ENCODE results near the gene CADPS. TPM values are rescaled to one million over a fixed set of nuclear protein-coding genes. Genes with fewer than 3 reads are reported as not detected.

The CADPS gene
- total RNA-seq, 1 donor from 2014 or later: 0.45 TPM

DNA sequence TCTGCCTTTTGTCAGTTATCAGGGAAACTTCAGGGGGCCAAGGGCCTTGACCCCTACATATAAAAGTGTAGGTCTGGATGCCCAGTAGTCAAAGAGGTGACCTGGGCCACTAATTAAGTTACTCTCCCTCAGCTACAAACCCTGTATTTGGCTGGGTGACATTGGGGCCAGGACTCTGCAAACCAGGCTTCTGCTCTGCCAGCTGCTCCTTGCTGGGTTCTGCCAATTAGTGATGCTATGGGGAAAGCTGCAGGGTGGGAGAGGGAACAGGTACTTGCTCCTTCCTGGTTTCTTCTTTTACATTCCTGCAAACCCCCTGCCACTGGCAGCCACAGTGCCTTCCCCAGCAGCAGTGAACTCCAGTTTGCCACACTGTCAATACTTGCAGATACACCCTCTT, 179.2 kb downstream of the CADPS start:
- DNase-seq (ENCODE audit: low spot score): no peak

DNA sequence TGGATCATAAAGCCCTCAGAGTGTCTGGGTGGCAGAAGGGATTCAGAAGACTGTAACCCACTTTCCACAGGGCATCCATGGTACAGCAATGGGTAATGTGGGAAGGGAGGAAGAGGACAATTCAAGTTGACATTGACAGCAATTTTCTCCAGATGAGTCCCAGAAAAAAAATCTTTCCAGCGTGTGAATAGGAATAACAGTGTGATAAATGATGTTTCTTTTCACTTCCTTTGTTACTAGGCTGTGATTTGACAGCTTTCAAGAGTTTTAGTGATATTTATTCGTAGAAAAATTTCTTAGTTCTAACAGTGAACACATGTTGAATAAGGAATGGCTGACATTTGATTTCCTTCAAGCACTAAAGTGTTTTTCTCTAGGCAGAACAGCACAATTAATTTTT, 186.4 kb downstream of the CADPS start:
- DNase-seq (ENCODE audit: low spot score): no peak

DNA sequence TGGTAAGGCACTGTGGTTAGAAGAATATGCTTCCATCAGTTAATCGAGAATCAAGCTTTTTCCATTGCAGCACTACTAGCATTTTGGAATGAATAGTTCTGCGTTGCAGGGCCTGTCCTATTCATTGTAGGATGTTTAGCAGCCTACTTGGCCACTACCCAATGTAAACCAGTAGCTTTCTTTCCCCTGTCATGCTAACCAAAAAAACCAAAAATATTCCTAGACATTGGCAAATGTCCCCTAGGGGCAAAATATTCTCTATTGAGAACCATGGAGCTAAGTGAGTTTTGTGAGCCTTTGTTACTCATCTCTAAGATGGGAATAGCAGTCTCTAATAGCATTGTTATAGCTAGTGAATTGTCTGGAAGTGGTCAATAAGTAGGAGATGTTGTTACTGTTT, 187.2 kb downstream of the CADPS start:
- DNase-seq (ENCODE audit: low spot score): no peak

DNA sequence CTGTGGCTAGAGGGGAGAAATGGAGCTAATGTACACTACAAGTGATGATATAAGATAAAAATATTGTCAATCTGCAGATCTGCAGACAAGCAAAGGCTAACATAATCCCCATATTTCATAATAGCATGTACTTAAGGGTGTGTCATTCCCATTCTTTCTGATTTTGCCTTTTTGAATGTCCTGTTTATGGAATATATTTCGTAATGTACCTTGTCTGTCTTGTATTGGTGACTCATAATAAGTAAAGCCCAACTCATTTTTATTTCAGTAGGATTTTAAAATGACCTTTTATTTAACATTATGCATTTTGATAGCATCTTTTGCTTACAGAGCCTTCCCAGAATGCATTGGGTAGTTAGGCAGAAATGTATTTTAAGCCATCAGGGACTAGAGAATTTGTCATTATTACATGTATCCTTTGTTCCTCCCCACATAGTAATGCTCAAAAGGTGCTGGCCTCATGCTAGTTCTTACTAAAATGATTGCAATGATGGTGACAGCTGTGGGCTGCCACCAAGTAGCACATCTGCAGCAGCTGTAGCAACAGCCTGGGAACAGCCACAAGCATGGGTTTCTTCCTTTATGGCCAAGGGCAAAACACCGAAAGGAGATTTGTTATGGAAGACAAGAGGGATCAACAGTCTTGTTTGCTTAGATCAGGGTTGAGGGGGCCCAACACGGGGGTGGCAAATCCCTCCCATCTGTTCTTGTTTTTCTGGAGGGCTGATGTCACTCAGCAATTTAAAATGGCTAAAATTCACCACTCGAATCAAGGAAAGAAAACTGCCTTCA, 188.5 kb downstream of the CADPS start:
- no peak for DNase-seq (ENCODE audit: low spot score)

DNA sequence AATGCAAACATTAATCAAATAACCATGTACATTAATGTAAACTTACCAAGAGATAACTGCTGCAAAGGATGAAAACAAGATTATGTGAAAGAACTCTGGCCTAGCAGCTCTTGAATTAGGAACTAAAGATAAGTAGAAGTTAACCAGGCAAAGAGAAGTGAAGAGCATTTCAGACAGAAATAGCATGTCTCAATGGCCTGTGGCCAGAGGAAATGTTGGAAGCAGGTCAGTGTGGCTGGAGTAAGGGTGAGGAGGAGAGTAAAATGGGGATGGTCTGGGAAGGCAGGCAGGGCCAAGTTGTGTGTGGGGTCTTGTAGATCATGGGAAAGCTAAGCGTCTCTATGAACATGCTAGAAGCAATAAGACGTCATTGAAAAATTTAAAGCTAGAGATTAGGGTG, 192.4 kb downstream of the CADPS start:
- DNase-seq (ENCODE audit: low spot score): no peak

GRCh38 chr3:62679988-62680387, 195.2 kb downstream of the CADPS start:
- no peak for DNase-seq (ENCODE audit: low spot score)

GRCh38 chr3:62678841-62679240, 196.4 kb downstream of the CADPS start:
- DNase-seq (ENCODE audit: low spot score): no peak

DNA sequence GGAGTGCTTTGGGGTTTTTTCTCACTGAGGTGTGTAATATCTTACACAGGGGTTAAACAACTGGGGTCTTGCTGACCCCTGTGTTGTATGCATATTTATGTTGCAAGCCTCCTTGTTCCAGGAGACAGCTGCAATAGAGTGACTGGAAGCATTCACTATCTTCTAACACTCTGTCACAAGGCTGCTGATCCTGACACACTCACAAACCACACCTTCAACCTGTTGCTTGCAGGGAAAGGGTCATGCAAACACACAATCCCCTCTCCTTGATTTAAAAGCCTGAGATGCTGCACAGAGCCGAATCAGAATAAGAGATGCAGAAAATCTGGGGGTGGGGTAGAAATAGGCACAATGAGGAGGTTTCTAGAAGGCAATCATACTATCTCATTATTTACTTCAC, 197.3 kb downstream of the CADPS start:
- DNase-seq (ENCODE audit: low spot score): no peak

DNA sequence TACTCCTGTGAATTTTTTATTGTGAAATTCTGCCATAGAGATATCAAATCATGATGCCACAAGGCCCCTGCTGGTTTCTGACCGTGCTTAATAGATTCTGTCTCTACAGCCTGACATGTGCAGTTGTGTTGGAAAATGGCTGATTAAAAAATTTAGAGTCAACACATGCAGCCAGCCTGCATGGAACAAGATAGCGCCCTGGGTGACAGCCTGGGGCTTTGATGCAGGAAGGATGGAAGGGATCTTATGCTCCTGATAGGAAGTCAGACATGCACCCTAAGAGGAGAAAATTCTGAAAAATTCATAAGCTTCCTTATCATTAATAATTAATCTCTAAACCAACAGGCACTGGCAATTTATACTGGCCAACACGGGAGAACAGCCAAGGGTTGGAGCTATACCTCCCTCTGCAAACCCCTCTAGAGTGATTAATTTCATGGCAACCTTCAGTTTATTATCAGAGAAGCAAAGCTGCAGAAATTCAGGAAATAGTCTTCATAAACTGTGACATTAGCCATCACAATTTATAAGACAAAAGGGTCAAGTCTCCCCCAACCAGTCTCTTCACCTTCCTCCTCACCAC, 198.4 kb downstream of the CADPS start:
- no peak for DNase-seq (ENCODE audit: low spot score)

DNA sequence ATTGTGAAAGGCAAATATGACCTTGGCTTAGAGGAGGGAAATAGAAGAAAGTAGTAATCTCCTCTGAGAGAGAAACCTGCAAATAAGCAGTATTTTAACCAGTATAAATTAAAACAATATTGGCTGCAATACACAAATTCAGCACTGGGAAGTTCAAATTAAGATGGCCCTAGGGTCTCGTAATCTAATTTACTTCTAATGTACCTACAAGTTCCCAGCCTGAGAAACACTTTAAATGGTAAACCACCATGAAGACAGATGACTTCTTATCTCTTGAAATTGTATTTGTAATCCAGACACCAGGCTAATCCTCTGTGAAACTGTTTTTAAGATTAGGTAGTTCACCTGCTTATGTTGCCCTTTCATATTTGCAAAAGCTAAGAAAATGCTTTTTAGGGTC, 199.7 kb downstream of the CADPS start:
- DNase-seq (ENCODE audit: low spot score): no peak

- DNase-seq (ENCODE audit: low spot score): no peak
These were observed 202.3 kb downstream of the CADPS start for GRCh38 chr3:62672988-62673313.

- DNase-seq (ENCODE audit: low spot score): no peak
These were observed 202.8 kb downstream of the CADPS start for GRCh38 chr3:62672270-62672987.

DNA sequence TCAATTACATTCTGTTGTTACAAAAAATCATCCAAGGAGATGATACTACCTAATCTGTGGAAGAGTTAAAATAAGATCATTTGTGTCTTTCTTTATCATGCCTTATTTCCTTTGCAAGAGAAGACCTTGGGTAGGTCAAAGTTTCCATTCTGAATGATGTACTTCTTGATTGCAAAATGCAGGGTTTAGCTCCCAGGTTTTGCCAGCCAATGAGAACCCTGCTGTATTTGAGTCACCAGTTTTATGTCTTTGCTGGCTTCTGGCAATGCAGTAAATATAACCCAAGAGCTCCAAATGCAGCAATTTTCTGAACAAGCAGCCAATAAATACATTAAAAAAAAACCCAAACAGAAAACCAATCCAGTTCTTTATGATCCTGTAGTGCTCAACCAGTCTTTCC, 204.9 kb downstream of the CADPS start:
- DNase-seq (ENCODE audit: low spot score): no peak

GRCh38 chr3:62669161-62669560, 206.1 kb downstream of the CADPS start:
- no peak for DNase-seq (ENCODE audit: low spot score)

GRCh38 chr3:62667714-62668113, 207.5 kb downstream of the CADPS start:
- DNase-seq (ENCODE audit: low spot score): no peak

DNA sequence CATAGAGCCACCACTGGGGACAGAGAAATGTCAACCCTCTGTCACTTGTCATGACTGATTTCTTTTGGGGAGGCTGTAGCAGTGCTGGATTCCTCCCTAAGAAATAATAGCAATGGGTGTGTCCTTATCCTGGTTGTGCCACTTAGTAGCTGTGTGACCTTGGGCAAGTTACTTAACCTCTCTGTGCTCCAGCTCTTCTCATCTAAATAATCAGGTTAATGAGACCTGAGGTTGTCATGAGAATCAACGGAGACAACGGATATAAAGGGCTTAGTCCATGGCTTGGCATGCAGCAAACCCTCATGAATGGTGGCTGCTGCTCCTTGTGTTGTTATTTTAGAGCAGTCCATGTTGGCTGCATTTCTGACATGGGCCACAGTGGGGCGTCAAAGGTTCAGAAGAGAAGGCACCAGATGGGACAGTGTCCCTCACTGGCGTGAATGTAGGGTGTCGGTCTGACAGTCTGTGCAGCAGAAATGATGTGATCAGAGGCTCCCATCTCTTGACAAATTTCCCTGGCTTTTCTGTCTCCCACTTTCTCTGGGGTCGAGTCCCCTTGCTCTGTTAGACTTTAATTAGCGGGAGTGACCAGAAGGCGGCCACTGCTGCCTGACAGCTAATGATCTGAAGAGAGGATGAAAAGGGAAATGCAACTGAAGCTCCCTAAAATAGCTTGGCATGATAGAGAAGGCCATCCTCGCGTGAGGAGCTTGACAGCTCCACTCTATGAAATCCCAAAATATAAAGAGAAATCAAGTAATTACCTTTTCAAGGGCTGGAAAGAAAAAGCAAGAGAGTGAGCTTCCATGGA, 209.4 kb downstream of the CADPS start:
- no peak for DNase-seq (ENCODE audit: low spot score)

DNA sequence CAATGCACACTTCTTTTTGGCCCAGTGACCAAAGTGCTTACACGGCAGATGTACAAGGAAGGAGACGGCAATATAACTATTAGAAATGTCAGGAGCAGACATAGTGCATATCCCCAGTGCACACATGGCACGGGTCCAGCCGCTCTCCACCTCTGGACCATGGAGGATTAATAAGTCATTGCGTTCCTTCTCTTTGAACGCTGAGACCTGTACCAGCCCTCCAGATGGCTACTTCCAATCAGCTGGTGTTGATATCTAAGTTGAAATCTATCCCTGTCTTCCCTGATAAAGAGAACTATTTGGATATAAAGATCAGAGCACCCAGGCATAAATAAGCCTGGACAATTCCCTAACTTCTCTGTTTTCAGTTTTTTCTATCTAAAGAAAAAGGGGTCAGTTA, 212.5 kb downstream of the CADPS start:
- DNase-seq (ENCODE audit: low spot score): no peak

DNA sequence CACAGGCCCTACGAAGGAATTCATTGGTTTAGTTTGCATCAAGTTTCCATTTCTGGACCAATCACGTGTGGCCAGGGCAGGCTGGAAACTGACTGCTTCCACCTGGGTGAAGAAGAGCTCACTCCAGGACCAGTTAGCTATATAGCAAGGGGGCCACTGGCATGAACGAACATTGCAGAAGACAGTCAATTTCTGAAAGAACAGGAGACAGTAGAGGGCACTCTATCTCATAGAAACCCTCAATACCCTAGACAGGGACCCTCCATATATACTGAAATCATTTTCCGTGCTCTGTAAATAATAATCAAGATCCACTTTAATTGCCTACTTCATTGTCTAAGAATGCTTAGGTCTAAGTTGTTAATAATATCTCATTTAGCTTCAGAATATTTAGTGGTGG, 215.6 kb downstream of the CADPS start:
- DNase-seq (ENCODE audit: low spot score): no peak

GRCh38 chr3:62655691-62656063, 219.5 kb downstream of the CADPS start:
- DNase-seq (ENCODE audit: low spot score): no peak

DNA sequence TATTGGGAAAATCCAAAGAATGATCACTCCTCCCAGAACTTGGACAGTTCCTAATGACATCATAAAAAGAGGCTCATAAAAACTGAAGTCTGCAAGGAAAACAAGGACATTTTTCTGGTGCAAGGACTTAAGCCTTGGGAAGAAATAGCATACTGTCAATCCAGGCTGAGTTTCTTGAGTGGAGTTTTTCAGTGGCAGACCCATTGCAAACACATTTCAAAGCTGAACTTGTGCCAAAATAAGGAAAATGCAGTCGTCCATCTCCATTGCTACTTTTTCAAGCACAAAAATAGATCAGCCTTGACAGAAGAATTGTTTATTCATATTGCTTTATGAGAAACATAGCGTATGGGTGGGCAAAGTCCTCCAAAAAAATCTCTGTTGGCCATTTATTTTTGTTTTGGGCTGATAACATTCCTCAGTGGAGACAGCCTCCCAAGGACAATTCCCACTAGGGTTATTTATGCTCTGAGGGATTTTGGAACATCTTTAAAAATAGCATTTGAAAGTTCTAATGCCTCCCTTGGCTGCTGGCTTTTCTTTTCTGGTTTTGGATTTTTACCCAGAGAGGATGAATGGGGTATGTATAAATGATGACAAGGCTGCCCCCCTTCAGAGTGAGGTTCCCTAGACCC, 220.0 kb downstream of the CADPS start:
- DNase-seq (ENCODE audit: low spot score): no peak

- no peak for DNase-seq (ENCODE audit: low spot score)
These were observed 221.4 kb downstream of the CADPS start for GRCh38 chr3:62653796-62654195.
